Calu3 (cell line): Measurements from ENCODE around the gene TRIO. TPM values are rescaled to one million over a fixed set of nuclear protein-coding genes. Genes with fewer than 3 reads are reported as not detected.

Experiments used
- BruUV-seq: library from RNA; stranded (reverse); fragments of 400-500 nt; replicated peaks from 2 replicates; lab custom pipeline; 2021; lab: Mats Ljungman, UMichigan
- CTCF ChIA-PET: fragments of 300-600 bp; sonication (Branson Sonifier 250); formaldehyde crosslinking; loops from one replicate; lab custom pipeline; 2022; ENCODE audit warnings: antibody characterized with exemption; lab: Charles Lee
- DNase-seq: peaks from one replicate; pipeline ENCODE4 v3.0.0; 2022
- H3K27ac Mint-ChIP-seq: one replicate; pipeline ENCODE4 v1.8.0; 2022; ENCODE audit warnings: mixed read lengths; ENCODE audit not compliant: unreplicated experiment
- H3K27me3 Mint-ChIP-seq: one replicate; pipeline ENCODE4 v1.8.0; 2022; ENCODE audit warnings: mixed read lengths; ENCODE audit not compliant: unreplicated experiment
- H3K36me3 Mint-ChIP-seq: one replicate; pipeline ENCODE4 v1.8.0; 2022; ENCODE audit warnings: mild to moderate bottlenecking, moderate library complexity, mixed read lengths; ENCODE audit not compliant: insufficient read depth, unreplicated experiment
- H3K4me1 Mint-ChIP-seq: one replicate; pipeline ENCODE4 v1.8.0; 2022; ENCODE audit warnings: mild to moderate bottlenecking, low read depth, mixed read lengths; ENCODE audit not compliant: unreplicated experiment
- H3K4me3 Mint-ChIP-seq: one replicate; pipeline ENCODE4 v1.8.0; 2022; ENCODE audit warnings: mild to moderate bottlenecking, low read depth, moderate library complexity, mixed read lengths; ENCODE audit not compliant: unreplicated experiment
- H3K9me3 Mint-ChIP-seq: one replicate; pipeline ENCODE4 v1.8.0; 2022; ENCODE audit warnings: low read depth, mixed read lengths; ENCODE audit not compliant: unreplicated experiment
- intact Hi-C: fragments of 100-400 bp; cut with micrococcal nuclease; formaldehyde crosslinking; loops from one replicate; pipeline ENCODE4 v1.10.0; 2022; ENCODE audit not compliant: unreplicated experiment
- total RNA-seq: library from RNA; stranded (reverse); gene quantifications from 2 replicates; pipeline ENCODE4 v1.2.3, GENCODE V29; 2022
- TF ChIP-seq, protein P1 (sequence below): fragments of 200-600 bp; IDR thresholded peaks from one replicate; pipeline ENCODE4 v1.8.0; 2022; ENCODE audit warnings: antibody characterized with exemption; ENCODE audit not compliant: unreplicated experiment

Gene TRIO
- total RNA-seq, 1 experiment from 2014 or later = 183 TPM

DNA sequence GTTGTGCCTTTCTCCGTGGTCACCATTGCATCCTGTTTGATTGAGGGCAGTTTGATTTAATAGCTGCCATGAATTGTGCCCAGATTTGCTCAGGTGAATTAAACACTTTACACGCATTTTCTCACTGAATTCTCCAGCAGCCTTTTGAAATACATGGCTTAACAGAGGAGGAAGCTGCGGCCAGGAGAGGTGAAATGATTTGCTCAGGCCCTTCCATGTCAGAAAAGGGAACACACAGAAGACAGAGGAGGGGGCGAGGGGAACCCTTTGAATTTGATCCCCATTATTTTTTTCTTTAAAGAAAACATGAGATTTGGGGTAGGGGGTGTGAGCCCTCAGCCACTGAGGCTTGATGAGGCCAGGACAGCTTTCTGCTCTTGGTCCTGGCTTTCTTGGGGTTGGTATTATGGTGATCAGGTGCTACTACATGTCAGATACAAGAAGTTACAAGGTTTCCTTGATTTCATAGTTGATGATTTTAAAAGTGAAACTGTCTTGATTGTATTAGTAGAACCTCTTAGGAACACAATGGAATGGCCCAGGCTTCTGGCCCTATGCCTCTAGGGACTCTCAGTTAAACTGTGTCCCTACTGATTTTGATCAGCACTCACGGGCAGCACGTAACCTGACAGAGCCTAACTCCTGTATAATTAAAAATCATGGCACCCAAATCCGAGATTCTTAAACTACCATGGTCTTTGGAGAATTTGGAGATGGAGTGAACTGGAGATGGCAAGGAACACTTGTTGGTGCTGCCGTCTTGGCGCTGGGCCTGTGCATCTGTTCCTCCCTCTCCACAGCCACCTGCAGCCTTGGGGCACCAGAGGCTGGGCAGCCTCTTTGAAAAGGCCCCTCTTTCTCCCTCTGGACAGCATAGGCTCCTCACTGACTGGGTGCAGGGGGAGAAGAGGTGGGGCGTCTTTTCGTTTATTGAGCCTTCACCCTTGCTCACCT lies 107.9 kb downstream of the TRIO start:
- H3K36me3 Mint-ChIP-seq = peaks cover 8% of the 10 kb centered on the region
- intact Hi-C loops = no loop called here
- H3K27ac Mint-ChIP-seq = no peak overlapping the region
- peaks cover 25% of the 10 kb centered on the region for H3K4me1 Mint-ChIP-seq
- no peak for DNase-seq
- H3K27me3 Mint-ChIP-seq = no peaks in the 10 kb centered on the region
- no TSS peak for BruUV-seq
- TF ChIP-seq, protein P1, sequence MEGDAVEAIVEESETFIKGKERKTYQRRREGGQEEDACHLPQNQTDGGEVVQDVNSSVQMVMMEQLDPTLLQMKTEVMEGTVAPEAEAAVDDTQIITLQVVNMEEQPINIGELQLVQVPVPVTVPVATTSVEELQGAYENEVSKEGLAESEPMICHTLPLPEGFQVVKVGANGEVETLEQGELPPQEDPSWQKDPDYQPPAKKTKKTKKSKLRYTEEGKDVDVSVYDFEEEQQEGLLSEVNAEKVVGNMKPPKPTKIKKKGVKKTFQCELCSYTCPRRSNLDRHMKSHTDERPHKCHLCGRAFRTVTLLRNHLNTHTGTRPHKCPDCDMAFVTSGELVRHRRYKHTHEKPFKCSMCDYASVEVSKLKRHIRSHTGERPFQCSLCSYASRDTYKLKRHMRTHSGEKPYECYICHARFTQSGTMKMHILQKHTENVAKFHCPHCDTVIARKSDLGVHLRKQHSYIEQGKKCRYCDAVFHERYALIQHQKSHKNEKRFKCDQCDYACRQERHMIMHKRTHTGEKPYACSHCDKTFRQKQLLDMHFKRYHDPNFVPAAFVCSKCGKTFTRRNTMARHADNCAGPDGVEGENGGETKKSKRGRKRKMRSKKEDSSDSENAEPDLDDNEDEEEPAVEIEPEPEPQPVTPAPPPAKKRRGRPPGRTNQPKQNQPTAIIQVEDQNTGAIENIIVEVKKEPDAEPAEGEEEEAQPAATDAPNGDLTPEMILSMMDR = no peak
- CTCF ChIA-PET = interaction anchor here (0.7 kb wide), 2 partner anchors 18 to 139 kb away, joined by 3 to 8 read pairs; no protein-coding TSS in a partner anchor
- no peak overlapping the region for H3K4me3 Mint-ChIP-seq
- H3K9me3 Mint-ChIP-seq = peaks cover 2% of the 10 kb centered on the region

DNA sequence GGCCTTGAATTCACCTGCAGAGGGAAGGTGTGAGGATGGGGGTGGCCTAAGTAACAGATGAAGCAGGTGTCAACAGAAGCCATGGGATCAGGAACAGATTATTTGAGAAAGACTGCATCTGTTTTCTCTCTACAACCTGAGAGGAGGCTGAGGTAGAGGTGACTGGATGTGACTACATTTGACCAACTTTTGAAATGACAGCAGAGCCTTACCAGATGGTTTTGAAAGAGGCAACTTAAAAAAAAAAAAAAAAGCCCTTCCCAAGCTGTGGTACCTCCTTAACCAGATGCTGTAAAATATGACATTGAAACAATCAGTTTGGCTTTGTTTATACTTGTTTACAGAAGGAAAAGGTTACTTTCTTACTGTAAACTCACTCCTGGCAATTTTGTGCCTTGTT lies 108.6 kb downstream of the TRIO start:
- Mint-ChIP-seq H3K9me3 (peaks cover 6% of the 10 kb centered on the region), H3K36me3 (peaks cover 12% of the 10 kb centered on the region), H3K4me3 (no peak overlapping the region), H3K27ac (no peak overlapping the region), H3K4me1 (peaks cover 19% of the 10 kb centered on the region), H3K27me3 (no peaks in the 10 kb centered on the region)
- DNase-seq = no peak
- TF ChIP-seq, protein P1 = no peak
- no TSS peak for BruUV-seq
- intact Hi-C loops = no loop called here
- CTCF ChIA-PET = interaction anchor here (0.6 to 0.7 kb wide), 4 partner anchors 18 to 685 kb away, joined by 3 to 8 read pairs (median 3); no protein-coding TSS in a partner anchor

DNA sequence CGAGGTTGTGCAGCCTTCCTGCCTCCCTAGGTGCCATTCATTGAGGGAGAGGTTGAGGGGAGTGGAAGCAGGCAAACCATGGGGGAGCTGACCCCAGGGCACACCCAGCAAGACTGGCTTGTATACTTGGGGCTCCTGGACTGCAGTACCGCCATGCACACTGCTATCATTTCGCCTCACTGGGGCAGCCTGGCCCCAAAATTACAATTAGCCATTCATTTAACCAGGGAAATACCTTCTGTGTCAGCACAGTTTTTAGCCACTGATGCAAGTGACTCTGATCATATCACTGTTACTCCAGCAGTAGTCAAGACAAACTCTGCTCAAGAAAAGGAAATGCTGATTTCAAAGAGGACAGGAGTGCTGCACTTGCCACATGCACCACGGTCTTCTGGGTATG lies 109.7 kb downstream of the TRIO start:
- Mint-ChIP-seq H3K9me3 (peaks cover 7% of the 10 kb centered on the region), H3K4me1 (peaks cover 12% of the 10 kb centered on the region), H3K36me3 (peaks cover 20% of the 10 kb centered on the region), H3K27ac (no peak overlapping the region), H3K4me3 (no peak overlapping the region), H3K27me3 (no peaks in the 10 kb centered on the region)
- no peak for DNase-seq
- CTCF ChIA-PET = no interaction called here
- TF ChIP-seq, protein P1 = no peak
- intact Hi-C loops = no loop called here
- BruUV-seq = no TSS peak

DNA sequence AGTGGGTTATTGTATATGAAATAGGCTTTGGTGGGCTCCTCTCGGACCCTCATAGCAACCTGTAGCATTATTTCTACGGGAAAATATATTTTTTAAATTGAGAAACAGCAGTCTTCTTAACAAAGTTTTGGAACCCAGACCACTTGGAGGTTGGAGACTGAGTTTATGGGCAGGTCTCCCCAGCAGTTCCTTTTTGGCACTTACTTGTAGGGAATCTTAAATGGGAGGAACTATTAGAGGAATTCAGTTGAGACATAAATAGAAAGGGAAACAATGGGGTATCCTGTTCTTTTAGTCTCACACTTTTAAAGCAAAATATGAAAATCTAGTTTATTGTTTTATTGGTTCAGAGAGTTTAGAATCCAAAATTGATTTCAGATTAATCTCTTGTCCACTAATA lies 111.5 kb downstream of the TRIO start:
- no TSS peak for BruUV-seq
- CTCF ChIA-PET = no interaction called here
- intact Hi-C loops = no loop called here
- H3K27ac Mint-ChIP-seq = no peak overlapping the region
- DNase-seq = no peak
- peaks cover 7% of the 10 kb centered on the region for H3K9me3 Mint-ChIP-seq
- TF ChIP-seq, protein P1 = no peak
- no peak overlapping the region for H3K4me3 Mint-ChIP-seq
- no peaks in the 10 kb centered on the region for H3K27me3 Mint-ChIP-seq
- H3K36me3 Mint-ChIP-seq = peaks cover 20% of the 10 kb centered on the region
- H3K4me1 Mint-ChIP-seq = peaks cover under 1% of the 10 kb centered on the region
